EL (cell line): ENCODE measurements around the gene PPP2R2C.

Source experiments
- DNase-seq: peaks from one replicate; pipeline ENCODE4 v3.0.0-alpha.2; 2016

The PPP2R2C gene

GRCh38 chr4:6472387-6473263, at the start of gene PPP2R2C:
TSS of gene PPP2R2C (minus strand) at chr4:6472614. CDS start at chr4:6472229, 385 bp downstream.
- DNase-seq, result no peak

GRCh38 chr4:6520978-6521377, 48.6 kb upstream of the PPP2R2C start:
- no peak for DNase-seq

GRCh38 chr4:6520051-6520636, 47.7 kb upstream of the PPP2R2C start:
- DNase-seq, result no peak

GRCh38 chr4:6517171-6517570, 44.8 kb upstream of the PPP2R2C start:
- no peak for DNase-seq

GRCh38 chr4:6516762-6517161, 44.3 kb upstream of the PPP2R2C start:
- no peak for DNase-seq

- DNase-seq, result no peak
These were observed 43.9 kb upstream of the PPP2R2C start for GRCh38 chr4:6516281-6516680.

GRCh38 chr4:6513678-6514077, 41.3 kb upstream of the PPP2R2C start:
- DNase-seq, result no peak

GRCh38 chr4:6509587-6509986, 37.2 kb upstream of the PPP2R2C start:
- no peak for DNase-seq

- DNase-seq, result no peak
These were observed 34.9 kb upstream of the PPP2R2C start for GRCh38 chr4:6507345-6507744.

GRCh38 chr4:6506616-6507140, 34.3 kb upstream of the PPP2R2C start:
- DNase-seq, result no peak

GRCh38 chr4:6504900-6505496, 32.6 kb upstream of the PPP2R2C start:
- no peak for DNase-seq

GRCh38 chr4:6502747-6503465, 30.5 kb upstream of the PPP2R2C start:
- no peak for DNase-seq

GRCh38 chr4:6502147-6502546, 29.7 kb upstream of the PPP2R2C start:
- DNase-seq, result no peak

GRCh38 chr4:6501171-6501570, 28.8 kb upstream of the PPP2R2C start:
- DNase-seq, result no peak

- no peak for DNase-seq
These were observed 28.2 kb upstream of the PPP2R2C start for GRCh38 chr4:6500481-6501140.

- DNase-seq, result no peak
These were observed 26.8 kb upstream of the PPP2R2C start for GRCh38 chr4:6499238-6499600.

GRCh38 chr4:6498511-6499237, 26.3 kb upstream of the PPP2R2C start:
- DNase-seq, result no peak

- DNase-seq, result no peak
These were observed 25.4 kb upstream of the PPP2R2C start for GRCh38 chr4:6497796-6498195.

- no peak for DNase-seq
These were observed 23.3 kb upstream of the PPP2R2C start for GRCh38 chr4:6495736-6496135.

GRCh38 chr4:6495296-6495590, 22.8 kb upstream of the PPP2R2C start:
- DNase-seq, result no peak

GRCh38 chr4:6494431-6495295, 22.2 kb upstream of the PPP2R2C start:
- DNase-seq, result no peak
